HEK293 (cell line): ENCODE measurements around the gene PAX2.
A peak's percentile ranks its signal among the peaks of the same experiment; 100 is the strongest.

Source experiments
- CTCF ChIA-PET: fragments of 350-600 bp; formaldehyde crosslinking; extraction: SDS; loops from one replicate; lab custom pipeline; 2021; ENCODE audit warnings: antibody characterized with exemption; lab: Yijun Ruan, JAX
- POLR2A ChIA-PET: fragments of 300-600 bp; formaldehyde crosslinking; extraction: SDS; loops from one replicate; lab custom pipeline; 2020; ENCODE audit warnings: antibody characterized with exemption, inconsistent platforms; lab: Yijun Ruan, JAX
- H3K27ac ChIP-seq: fragments of 200-500 bp; sonication (Bioruptor generic); 2 replicates; pipeline ENCODE4 v1.5.1; 2014; ENCODE audit warnings: low read depth, low read length, control low read depth, inconsistent platforms; ENCODE audit errors: extremely low read depth
- H3K36me3 ChIP-seq, 2 experiments: fragments of 200-500 bp in 1 of 2; sonication (Bioruptor generic) in 1 of 2; 1 replicate in 1 of 2; 2 replicates in 1 of 2; pipeline ENCODE4 v1.5.1; 2014 to 2017; ENCODE audit warnings: inconsistent platforms in 2 of 2, low read length in 2 of 2; ENCODE audit not compliant: control insufficient read depth in 2 of 2, insufficient read depth in 1 of 2
- H3K4me1 ChIP-seq: fragments of 200-500 bp; sonication (Bioruptor generic); 2 replicates; pipeline ENCODE4 v1.5.1; 2014; ENCODE audit warnings: mild to moderate bottlenecking, low read length, inconsistent platforms; ENCODE audit not compliant: control insufficient read depth, insufficient read depth
- H3K4me3 ChIP-seq: 2 replicates; pipeline ENCODE4 v1.5.1; 2011; ENCODE audit warnings: low read depth, mild to moderate bottlenecking, control low read depth, low read length, moderate library complexity
- H3K9me3 ChIP-seq: fragments of 200-500 bp; sonication (Bioruptor generic); 2 replicates; pipeline ENCODE4 v1.5.1; 2014; ENCODE audit warnings: low read depth, low read length, inconsistent platforms; ENCODE audit not compliant: control insufficient read depth, insufficient read depth
- BCL11A ChIP-seq: fragments of 450-650 bp; formaldehyde crosslinking; IDR thresholded peaks from 2 replicates; pipeline ENCODE4 v1.5.1; 2016; ENCODE audit warnings: low read depth, missing biosample characterization, missing genetic modification characterization
- BCL11B ChIP-seq: fragments of 450-650 bp; formaldehyde crosslinking; IDR thresholded peaks from 2 replicates; pipeline ENCODE4 v1.5.1; 2016; ENCODE audit warnings: low read depth, missing biosample characterization, missing genetic modification characterization
- EGR2 ChIP-seq: fragments of 450-650 bp; formaldehyde crosslinking; IDR thresholded peaks from 2 replicates; pipeline ENCODE4 v1.5.1; 2016; ENCODE audit warnings: low read depth, missing biosample characterization, missing genetic modification characterization
- GLIS2 ChIP-seq: fragments of 450-650 bp; formaldehyde crosslinking; IDR thresholded peaks from 2 replicates; pipeline ENCODE4 v1.5.1; 2016; ENCODE audit warnings: missing biosample characterization, missing genetic modification characterization
- INSM2 ChIP-seq: fragments of 450-650 bp; formaldehyde crosslinking; IDR thresholded peaks from 2 replicates; pipeline ENCODE4 v1.5.1; 2016; ENCODE audit warnings: missing biosample characterization, missing genetic modification characterization
- PATZ1 ChIP-seq: fragments of 450-650 bp; formaldehyde crosslinking; IDR thresholded peaks from 2 replicates; pipeline ENCODE4 v1.5.1; 2016; ENCODE audit warnings: missing biosample characterization, missing genetic modification characterization
- RBAK ChIP-seq: fragments of 450-650 bp; formaldehyde crosslinking; IDR thresholded peaks from 2 replicates; pipeline ENCODE4 v1.5.1; 2016; ENCODE audit warnings: missing biosample characterization, missing genetic modification characterization
- SCRT2 ChIP-seq: fragments of 450-650 bp; formaldehyde crosslinking; IDR thresholded peaks from 2 replicates; pipeline ENCODE4 v1.5.1; 2016; ENCODE audit warnings: missing biosample characterization, missing genetic modification characterization
- ZBTB17 ChIP-seq: fragments of 450-650 bp; formaldehyde crosslinking; IDR thresholded peaks from 2 replicates; pipeline ENCODE4 v1.5.1; 2016; ENCODE audit warnings: missing biosample characterization, missing genetic modification characterization
- ZBTB8A ChIP-seq: fragments of 450-650 bp; formaldehyde crosslinking; IDR thresholded peaks from 2 replicates; pipeline ENCODE4 v1.5.1; 2016; ENCODE audit warnings: missing biosample characterization, missing genetic modification characterization
- ZFHX2 ChIP-seq: fragments of 450-650 bp; formaldehyde crosslinking; conservative IDR thresholded peaks from 2 replicates; pipeline ENCODE4 v1.5.1; 2016; ENCODE audit warnings: missing biosample characterization, missing genetic modification characterization
- ZNF140 ChIP-seq: fragments of 450-650 bp; formaldehyde crosslinking; IDR thresholded peaks from 2 replicates; pipeline ENCODE4 v1.5.1; 2016; ENCODE audit warnings: missing biosample characterization, missing genetic modification characterization
- ZNF146 ChIP-seq: fragments of 450-650 bp; formaldehyde crosslinking; IDR thresholded peaks from 2 replicates; pipeline ENCODE4 v1.5.1; 2016; ENCODE audit warnings: missing biosample characterization, missing genetic modification characterization
- ZNF175 ChIP-seq: fragments of 450-650 bp; formaldehyde crosslinking; IDR thresholded peaks from 2 replicates; pipeline ENCODE4 v1.5.1; 2016; ENCODE audit warnings: missing biosample characterization, missing genetic modification characterization
- ZNF223 ChIP-seq: fragments of 450-650 bp; formaldehyde crosslinking; IDR thresholded peaks from 2 replicates; pipeline ENCODE4 v1.5.1; 2016; ENCODE audit warnings: missing biosample characterization, missing genetic modification characterization
- ZNF23 ChIP-seq: fragments of 450-650 bp; formaldehyde crosslinking; IDR thresholded peaks from 2 replicates; pipeline ENCODE4 v1.5.1; 2016; ENCODE audit warnings: missing biosample characterization, missing genetic modification characterization, borderline replicate concordance
- ZNF311 ChIP-seq: fragments of 450-650 bp; formaldehyde crosslinking; IDR thresholded peaks from 2 replicates; pipeline ENCODE4 v1.5.1; 2017; ENCODE audit warnings: missing biosample characterization, missing genetic modification characterization, borderline replicate concordance
- ZNF362 ChIP-seq: fragments of 450-650 bp; formaldehyde crosslinking; IDR thresholded peaks from 2 replicates; pipeline ENCODE4 v1.5.1; 2016; ENCODE audit warnings: missing biosample characterization, missing genetic modification characterization
- ZNF548 ChIP-seq: fragments of 450-650 bp; formaldehyde crosslinking; IDR thresholded peaks from 2 replicates; pipeline ENCODE4 v1.5.1; 2016; ENCODE audit warnings: missing biosample characterization, missing genetic modification characterization
- ZNF561 ChIP-seq: fragments of 450-650 bp; IDR thresholded peaks from 2 replicates; pipeline ENCODE4 v1.5.1; 2018; ENCODE audit warnings: missing biosample characterization, missing genetic modification characterization, borderline replicate concordance
- ZNF596 ChIP-seq: fragments of 450-650 bp; IDR thresholded peaks from 2 replicates; pipeline ENCODE4 v1.5.0; 2018; ENCODE audit warnings: missing biosample characterization, mild to moderate bottlenecking, missing genetic modification characterization, moderate library complexity
- ZNF626 ChIP-seq: fragments of 450-650 bp; sonication (Bioruptor Pico); formaldehyde crosslinking; IDR thresholded peaks from 2 replicates; pipeline ENCODE4 v1.5.1; 2018; ENCODE audit warnings: missing biosample characterization, missing genetic modification characterization, inconsistent platforms
- ZNF654 ChIP-seq: fragments of 450-650 bp; formaldehyde crosslinking; IDR thresholded peaks from 2 replicates; pipeline ENCODE4 v1.5.1; 2016; ENCODE audit warnings: low read depth, missing biosample characterization, missing genetic modification characterization
- ZSCAN23 ChIP-seq: fragments of 450-650 bp; formaldehyde crosslinking; IDR thresholded peaks from 2 replicates; pipeline ENCODE4 v1.5.1; 2016; ENCODE audit warnings: missing biosample characterization, missing genetic modification characterization
- TF ChIP-seq, protein P1 (sequence below): fragments of 450-650 bp; formaldehyde crosslinking; IDR thresholded peaks from 2 replicates; pipeline ENCODE4 v1.5.1; 2016; ENCODE audit warnings: missing biosample characterization, missing genetic modification characterization
- TF ChIP-seq, protein P2 (sequence below): fragments of 450-650 bp; formaldehyde crosslinking; IDR thresholded peaks from 2 replicates; pipeline ENCODE4 v1.5.1; 2017; ENCODE audit warnings: missing biosample characterization, missing genetic modification characterization

The PAX2 gene

DNA sequence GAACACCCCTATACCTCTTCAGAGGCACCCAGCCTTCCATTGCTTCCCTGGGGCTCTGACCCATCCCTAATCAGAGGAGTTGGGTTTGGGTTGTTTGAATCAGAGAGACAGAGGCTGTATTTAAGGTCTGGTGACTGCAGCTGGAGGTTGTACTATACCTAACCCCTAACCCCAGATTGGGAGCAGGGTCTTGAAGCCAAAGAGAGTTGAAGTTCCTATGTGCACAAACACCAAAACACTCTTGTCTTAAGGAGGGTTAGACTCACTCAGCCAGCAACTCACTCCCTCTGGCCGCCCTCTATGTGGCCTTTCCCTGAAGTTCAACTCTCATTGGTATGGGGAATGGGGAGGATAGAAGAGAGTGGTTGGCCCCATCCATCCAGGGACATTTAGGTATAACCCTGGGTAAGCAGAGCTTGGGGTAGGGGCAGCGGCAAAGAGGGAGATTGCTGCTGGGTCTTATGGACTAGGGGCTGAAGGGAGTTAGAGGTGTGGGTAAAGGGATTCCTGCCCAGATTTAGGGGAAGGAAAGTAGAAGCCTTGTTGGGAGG is 80.0 kb downstream of the PAX2 start:
- TF ChIP-seq ZNF175 (tag by site-specific recombination) (no peak), ZNF654 (tag by site-specific recombination) (no peak)
- TF ChIP-seq, all 188 proteins: peak for 0
- Histone ChIP-seq H3K4me1 (no peaks in the 10 kb centered on the region), H3K9me3 (no peaks in the 10 kb centered on the region), H3K27ac (no peak overlapping the region), H3K4me3 (no peak overlapping the region), H3K36me3 (no peaks in the 10 kb centered on the region)
- ChIA-PET POLR2A (no interaction called here), CTCF (interaction anchor here (0.6 to 1.2 kb wide), 6 partner anchors 10 to 1118 kb away, joined by 3 to 4 read pairs (median 3); no protein-coding TSS in a partner anchor)

DNA sequence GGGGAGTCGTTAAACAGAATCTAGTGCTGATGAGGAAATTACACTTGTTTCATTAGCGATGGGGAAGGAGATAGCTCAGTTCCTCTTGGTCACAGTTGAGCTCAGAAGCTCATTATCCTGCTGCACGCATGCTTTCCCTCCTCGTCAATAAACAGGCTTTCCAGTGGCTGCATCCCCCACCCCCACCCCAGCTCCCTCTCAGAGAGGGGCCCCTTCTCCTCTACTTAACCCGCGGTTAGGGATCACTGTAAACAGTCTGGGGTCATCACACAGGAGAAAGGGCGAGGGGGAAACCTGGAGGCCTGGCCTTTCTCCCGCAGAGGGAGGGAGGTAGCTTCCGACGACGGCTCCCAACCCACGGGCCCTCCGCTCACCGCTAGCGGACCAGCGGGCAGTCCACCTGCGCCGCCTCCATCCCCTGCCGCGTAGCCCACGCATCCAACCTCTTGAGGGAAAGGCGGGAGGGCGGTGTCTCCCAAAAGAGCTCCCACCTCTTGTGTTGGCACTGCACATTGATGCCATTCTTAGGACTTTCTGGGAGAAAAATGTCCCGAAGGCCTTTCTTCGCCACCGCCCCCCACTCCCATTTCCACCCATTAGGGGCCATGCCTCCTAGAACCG is 80.8 kb downstream of the PAX2 start:
- Histone ChIP-seq H3K4me1 (no peaks in the 10 kb centered on the region), H3K36me3 (no peaks in the 10 kb centered on the region), H3K4me3 (no peak overlapping the region)
- ChIA-PET POLR2A (no interaction called here), CTCF (interaction anchor here (0.6 to 1.2 kb wide), 4 partner anchors 11 to 980 kb away, joined by 3 to 4 read pairs (median 3); no protein-coding TSS in a partner anchor)
- no peak for TF ChIP-seq ZNF223 (tag by site-specific recombination)
- TF ChIP-seq ZNF626 (tag by site-specific recombination): no peak
- TF ChIP-seq ZFHX2 (tag by site-specific recombination): peak; percentile 64
- TF ChIP-seq BCL11A: no peak
- TF ChIP-seq ZBTB17 (tag by site-specific recombination): no peak
- TF ChIP-seq SCRT2 (tag by site-specific recombination): no peak
- TF ChIP-seq ZNF140 (tag by site-specific recombination): no peak
- TF ChIP-seq, protein P1, sequence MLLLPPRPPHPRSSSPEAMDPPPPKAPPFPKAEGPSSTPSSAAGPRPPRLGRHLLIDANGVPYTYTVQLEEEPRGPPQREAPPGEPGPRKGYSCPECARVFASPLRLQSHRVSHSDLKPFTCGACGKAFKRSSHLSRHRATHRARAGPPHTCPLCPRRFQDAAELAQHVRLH (tag by site-specific recombination): no peak
- TF ChIP-seq ZNF146 (tag by site-specific recombination): no peak
- no peak for TF ChIP-seq ZNF362 (tag by site-specific recombination)
- TF ChIP-seq EGR2 (tag by site-specific recombination): peak; percentile 57; the same call in 1 of the 2 replicates
- TF ChIP-seq, all 188 proteins: peak for 2
- no peaks in the 10 kb centered on the region for H3K9me3 ChIP-seq
- H3K27ac ChIP-seq: no peak overlapping the region

- POLR2A ChIA-PET: no interaction called here
- CTCF ChIA-PET: no interaction called here
- H3K27ac ChIP-seq: no peak overlapping the region
- no peak overlapping the region for H3K4me3 ChIP-seq
- H3K4me1 ChIP-seq: no peaks in the 10 kb centered on the region
- no peaks in the 10 kb centered on the region for H3K9me3 ChIP-seq
- no peaks in the 10 kb centered on the region for H3K36me3 ChIP-seq
- TF ChIP-seq ZNF548 (tag by site-specific recombination) (no peak), ZNF561 (tag by site-specific recombination) (no peak), ZNF23 (tag by site-specific recombination) (no peak), ZBTB8A (tag by site-specific recombination) (no peak), ZSCAN23 (no peak), PATZ1 (no peak), INSM2 (no peak), GLIS2 (tag by site-specific recombination) (no peak), RBAK (tag by site-specific recombination) (no peak), BCL11B (no peak), ZNF596 (no peak), ZNF223 (tag by site-specific recombination) (no peak), ZNF311 (tag by site-specific recombination) (no peak)
- TF ChIP-seq, protein P2, sequence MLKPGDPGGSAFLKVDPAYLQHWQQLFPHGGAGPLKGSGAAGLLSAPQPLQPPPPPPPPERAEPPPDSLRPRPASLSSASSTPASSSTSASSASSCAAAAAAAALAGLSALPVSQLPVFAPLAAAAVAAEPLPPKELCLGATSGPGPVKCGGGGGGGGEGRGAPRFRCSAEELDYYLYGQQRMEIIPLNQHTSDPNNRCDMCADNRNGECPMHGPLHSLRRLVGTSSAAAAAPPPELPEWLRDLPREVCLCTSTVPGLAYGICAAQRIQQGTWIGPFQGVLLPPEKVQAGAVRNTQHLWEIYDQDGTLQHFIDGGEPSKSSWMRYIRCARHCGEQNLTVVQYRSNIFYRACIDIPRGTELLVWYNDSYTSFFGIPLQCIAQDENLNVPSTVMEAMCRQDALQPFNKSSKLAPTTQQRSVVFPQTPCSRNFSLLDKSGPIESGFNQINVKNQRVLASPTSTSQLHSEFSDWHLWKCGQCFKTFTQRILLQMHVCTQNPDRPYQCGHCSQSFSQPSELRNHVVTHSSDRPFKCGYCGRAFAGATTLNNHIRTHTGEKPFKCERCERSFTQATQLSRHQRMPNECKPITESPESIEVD (tag by site-specific recombination): no peak
Observed at GRCh38 chr10:100826661-100826982, 81.2 kb downstream of the PAX2 start.
